ENCODE results near the gene CNTNAP2.

GRCh38 chr7:147197006-147197405 is 1080.4 kb downstream of the CNTNAP2 start:
- TF ChIP-seq POLR2A (IDR thresholded peaks at IDR 0.05; ENCODE audit: low read length) (no peak), GATA1 (IDR thresholded peaks at IDR 0.05; ENCODE audit: low read depth, low read length) (no peak)
